ENCODE results near the gene APOL4. TPM values are rescaled to one million over a fixed set of nuclear protein-coding genes. Genes with fewer than 3 reads are reported as not detected.

The APOL4 gene
- total and polyA plus RNA-seq, 12 donors, result 1.6 to 22.6 (median 4.2) TPM; not detected in 1

GRCh38 chr22:36246718-36247117, 45.1 kb upstream of the APOL4 start:
- no peak for TF ChIP-seq CTCF (IDR thresholded peaks at IDR 0.05)
- ATAC-seq (no peak), DNase-seq (no peak)
- Histone ChIP-seq H3K36me3 (no peaks in the 10 kb centered on the region), H3K9me3 (peaks cover 0 to 9% (median 0%) of the 10 kb centered on the region in 11 donors), H3K27me3 (no peaks in the 10 kb centered on the region), H3K4me1 (peaks cover 9 to 27% (median 23%) of the 10 kb centered on the region in 9 donors), H3K4me3 (no peak overlapping the region), H3K27ac (no peak overlapping the region)
- 85 to 90% methylated on average over 3 of the region's 3 CpGs for WGBS, 2 donors
- intact Hi-C loops (cut with DNase I), result no loop called here

GRCh38 chr22:36245805-36246356, 44.3 kb upstream of the APOL4 start:
- ATAC-seq (no peak), DNase-seq (no peak)

GRCh38 chr22:36244522-36245391, 43.1 kb upstream of the APOL4 start:
- TF ChIP-seq CTCF (IDR thresholded peaks at IDR 0.05), result no peak
- 60 to 72% methylated on average over 5 of the region's 5 CpGs for WGBS, 2 donors
- no peak overlapping the region for H3K4me3 ChIP-seq
- ATAC-seq (peak; percentile 60 to 89 (median 70)), DNase-seq (no peak)
- intact Hi-C loops (cut with DNase I), result loop anchor here in 2 of 10 donors (5.0 kb wide), 2 partner anchors 33 to 38 kb away; no protein-coding TSS in a partner anchor
- H3K27ac ChIP-seq, result peak overlapping the region; percentile 39 to 83 (median 74)
- peaks cover 0 to 9% (median 0%) of the 10 kb centered on the region in 11 donors for H3K9me3 ChIP-seq
- H3K36me3 ChIP-seq, result no peaks in the 10 kb centered on the region
- H3K27me3 ChIP-seq, result no peaks in the 10 kb centered on the region
- H3K4me1 ChIP-seq, result peaks cover 9 to 30% (median 25%) of the 10 kb centered on the region in 9 donors

More at GRCh38 chr22:36245805-36246356, 44.3 kb upstream of the APOL4 start:
- Histone ChIP-seq H3K27ac (peak overlapping the region in 7 of 10 donors; percentile 54 to 83 (median 76)), H3K27me3 (no peaks in the 10 kb centered on the region), H3K4me3 (no peak overlapping the region), H3K9me3 (peaks cover 0 to 9% (median 0%) of the 10 kb centered on the region in 11 donors), H3K36me3 (no peaks in the 10 kb centered on the region), H3K4me1 (peaks cover 9 to 27% (median 23%) of the 10 kb centered on the region in 9 donors)
- no peak for TF ChIP-seq CTCF (IDR thresholded peaks at IDR 0.05)
- 70 to 95% methylated on average over 4 of the region's 4 CpGs for WGBS, 2 donors
- intact Hi-C loops (cut with DNase I), result no loop called here

GRCh38 chr22:36243986-36244385, 42.4 kb upstream of the APOL4 start:
- Histone ChIP-seq H3K27ac (peak overlapping the region; percentile 17 to 83 (median 74)), H3K9me3 (peaks cover 0 to 9% (median 0%) of the 10 kb centered on the region in 11 donors), H3K4me3 (no peak overlapping the region), H3K4me1 (peaks cover 9 to 32% (median 27%) of the 10 kb centered on the region in 9 donors), H3K27me3 (no peaks in the 10 kb centered on the region), H3K36me3 (no peaks in the 10 kb centered on the region)
- ATAC-seq (peak in 4 of 8 donors; percentile 8 to 35 (median 26)), DNase-seq (no peak)
- TF ChIP-seq CTCF (IDR thresholded peaks at IDR 0.05), result no peak
- 63 to 64% methylated on average over 5 of the region's 5 CpGs for WGBS, 2 donors
- intact Hi-C loops (cut with DNase I), result loop anchor here in 2 of 10 donors (5.0 kb wide), 2 partner anchors 33 to 38 kb away; no protein-coding TSS in a partner anchor
